ENCODE results near the gene SYN1.

GRCh38 chrX:47574076-47574546 is 45.5 kb downstream of the SYN1 start:
- no peak for TF ChIP-seq EP300 (IDR thresholded peaks at IDR 0.05)
- no peak for TF ChIP-seq JUNB (IDR thresholded peaks at IDR 0.05)
- no peak for TF ChIP-seq RAD21 (conservative IDR thresholded peaks at IDR 0.05 in 1 of 2, IDR thresholded peaks at IDR 0.05 in 1 of 2)

All from A549 (cell line).